ENCODE data around the gene PNCK. TPM values are rescaled to one million over a fixed set of nuclear protein-coding genes. Genes with fewer than 3 reads are reported as not detected.

Gene PNCK
- total RNA-seq, 1 donor from 2014 or later, result not detected

- peaks cover 12 to 24% (median 17%) of the 10 kb centered on the region in 3 donors for H3K27me3 ChIP-seq (ENCODE audit: control insufficient read depth in 3 of 3, insufficient read depth in 3 of 3, low read length in 3 of 3)
- H3K36me3 ChIP-seq (ENCODE audit: control insufficient read depth in 3 of 3, insufficient read depth in 3 of 3, low read length in 3 of 3), result no peaks in the 10 kb centered on the region
- peaks cover 0 to 4% (median 0%) of the 10 kb centered on the region in 3 donors for H3K4me1 ChIP-seq (ENCODE audit: control insufficient read depth in 3 of 3, insufficient read depth in 3 of 3, low read length in 3 of 3)
- H3K9me3 ChIP-seq (ENCODE audit: control insufficient read depth in 3 of 3, low read length in 3 of 3), result no peaks in the 10 kb centered on the region
- no peak overlapping the region for H3K27ac ChIP-seq (ENCODE audit: low read depth, low read length)
- H3K9ac ChIP-seq (ENCODE audit: low read depth in 1 of 3, low read length in 3 of 3), result no peak overlapping the region
- H3K4me3 ChIP-seq (ENCODE audit: low read length in 3 of 3), result no peak overlapping the region
Observed at GRCh38 chrX:153638041-153638371, 35.6 kb downstream of the PNCK start.

- Histone ChIP-seq H3K27ac (ENCODE audit: low read depth, low read length) (no peak overlapping the region), H3K27me3 (ENCODE audit: control insufficient read depth in 3 of 3, insufficient read depth in 3 of 3, low read length in 3 of 3) (peaks cover 7 to 20% (median 13%) of the 10 kb centered on the region in 3 donors), H3K36me3 (ENCODE audit: control insufficient read depth in 3 of 3, insufficient read depth in 3 of 3, low read length in 3 of 3) (no peaks in the 10 kb centered on the region), H3K4me1 (ENCODE audit: control insufficient read depth in 3 of 3, insufficient read depth in 3 of 3, low read length in 3 of 3) (no peaks in the 10 kb centered on the region), H3K4me3 (ENCODE audit: low read length in 3 of 3) (no peak overlapping the region), H3K9ac (ENCODE audit: low read depth in 1 of 3, low read length in 3 of 3) (no peak overlapping the region), H3K9me3 (ENCODE audit: control insufficient read depth in 3 of 3, low read length in 3 of 3) (no peaks in the 10 kb centered on the region)
Observed at GRCh38 chrX:153637121-153638040, 36.2 kb downstream of the PNCK start.

- Histone ChIP-seq H3K4me3 (ENCODE audit: low read length in 3 of 3) (no peak overlapping the region), H3K9me3 (ENCODE audit: control insufficient read depth in 3 of 3, low read length in 3 of 3) (no peaks in the 10 kb centered on the region), H3K4me1 (ENCODE audit: control insufficient read depth in 3 of 3, insufficient read depth in 3 of 3, low read length in 3 of 3) (no peaks in the 10 kb centered on the region), H3K9ac (ENCODE audit: low read depth in 1 of 3, low read length in 3 of 3) (no peak overlapping the region), H3K27ac (ENCODE audit: low read depth, low read length) (no peak overlapping the region), H3K36me3 (ENCODE audit: control insufficient read depth in 3 of 3, insufficient read depth in 3 of 3, low read length in 3 of 3) (no peaks in the 10 kb centered on the region), H3K27me3 (ENCODE audit: control insufficient read depth in 3 of 3, insufficient read depth in 3 of 3, low read length in 3 of 3) (peaks cover 5 to 18% (median 10%) of the 10 kb centered on the region in 3 donors)
Observed at GRCh38 chrX:153636716-153637115, 36.9 kb downstream of the PNCK start.

GRCh38 chrX:153635788-153636668, 37.6 kb downstream of the PNCK start:
- Histone ChIP-seq H3K4me1 (ENCODE audit: control insufficient read depth in 3 of 3, insufficient read depth in 3 of 3, low read length in 3 of 3) (no peaks in the 10 kb centered on the region), H3K4me3 (ENCODE audit: low read length in 3 of 3) (no peak overlapping the region), H3K27ac (ENCODE audit: low read depth, low read length) (no peak overlapping the region), H3K36me3 (ENCODE audit: control insufficient read depth in 3 of 3, insufficient read depth in 3 of 3, low read length in 3 of 3) (no peaks in the 10 kb centered on the region), H3K27me3 (ENCODE audit: control insufficient read depth in 3 of 3, insufficient read depth in 3 of 3, low read length in 3 of 3) (peaks cover 0 to 11% (median 3%) of the 10 kb centered on the region in 3 donors), H3K9ac (ENCODE audit: low read depth in 1 of 3, low read length in 3 of 3) (no peak overlapping the region), H3K9me3 (ENCODE audit: control insufficient read depth in 3 of 3, low read length in 3 of 3) (no peaks in the 10 kb centered on the region)

GRCh38 chrX:153635388-153635787, 38.2 kb downstream of the PNCK start:
- no peaks in the 10 kb centered on the region for H3K36me3 ChIP-seq (ENCODE audit: control insufficient read depth in 3 of 3, insufficient read depth in 3 of 3, low read length in 3 of 3)
- no peak overlapping the region for H3K4me3 ChIP-seq (ENCODE audit: low read length in 3 of 3)
- peaks cover 0 to 5% (median 0%) of the 10 kb centered on the region in 3 donors for H3K27me3 ChIP-seq (ENCODE audit: control insufficient read depth in 3 of 3, insufficient read depth in 3 of 3, low read length in 3 of 3)
- H3K9ac ChIP-seq (ENCODE audit: low read depth in 1 of 3, low read length in 3 of 3), result no peak overlapping the region
- H3K4me1 ChIP-seq (ENCODE audit: control insufficient read depth in 3 of 3, insufficient read depth in 3 of 3, low read length in 3 of 3), result no peaks in the 10 kb centered on the region
- H3K9me3 ChIP-seq (ENCODE audit: control insufficient read depth in 3 of 3, low read length in 3 of 3), result no peaks in the 10 kb centered on the region
- no peak overlapping the region for H3K27ac ChIP-seq (ENCODE audit: low read depth, low read length)

- no peak overlapping the region for H3K4me3 ChIP-seq (ENCODE audit: low read length in 3 of 3)
- no peaks in the 10 kb centered on the region for H3K9me3 ChIP-seq (ENCODE audit: control insufficient read depth in 3 of 3, low read length in 3 of 3)
- no peak overlapping the region for H3K27ac ChIP-seq (ENCODE audit: low read depth, low read length)
- H3K27me3 ChIP-seq (ENCODE audit: control insufficient read depth in 3 of 3, insufficient read depth in 3 of 3, low read length in 3 of 3), result peaks cover 0 to 2% (median 0%) of the 10 kb centered on the region in 3 donors
- H3K36me3 ChIP-seq (ENCODE audit: control insufficient read depth in 3 of 3, insufficient read depth in 3 of 3, low read length in 3 of 3), result no peaks in the 10 kb centered on the region
- no peak overlapping the region for H3K9ac ChIP-seq (ENCODE audit: low read depth in 1 of 3, low read length in 3 of 3)
- H3K4me1 ChIP-seq (ENCODE audit: control insufficient read depth in 3 of 3, insufficient read depth in 3 of 3, low read length in 3 of 3), result no peaks in the 10 kb centered on the region
Observed at GRCh38 chrX:153634832-153635231, 38.8 kb downstream of the PNCK start.

- Histone ChIP-seq H3K27me3 (ENCODE audit: control insufficient read depth in 3 of 3, insufficient read depth in 3 of 3, low read length in 3 of 3) (peaks cover 0 to 2% (median 0%) of the 10 kb centered on the region in 3 donors), H3K9ac (ENCODE audit: low read depth in 1 of 3, low read length in 3 of 3) (no peak overlapping the region), H3K27ac (ENCODE audit: low read depth, low read length) (no peak overlapping the region), H3K4me3 (ENCODE audit: low read length in 3 of 3) (no peak overlapping the region), H3K9me3 (ENCODE audit: control insufficient read depth in 3 of 3, low read length in 3 of 3) (no peaks in the 10 kb centered on the region), H3K36me3 (ENCODE audit: control insufficient read depth in 3 of 3, insufficient read depth in 3 of 3, low read length in 3 of 3) (no peaks in the 10 kb centered on the region), H3K4me1 (ENCODE audit: control insufficient read depth in 3 of 3, insufficient read depth in 3 of 3, low read length in 3 of 3) (no peaks in the 10 kb centered on the region)
Observed at GRCh38 chrX:153634236-153634635, 39.4 kb downstream of the PNCK start.

GRCh38 chrX:153633607-153634180, 39.9 kb downstream of the PNCK start:
- Histone ChIP-seq H3K9me3 (ENCODE audit: control insufficient read depth in 3 of 3, low read length in 3 of 3) (no peaks in the 10 kb centered on the region), H3K27me3 (ENCODE audit: control insufficient read depth in 3 of 3, insufficient read depth in 3 of 3, low read length in 3 of 3) (peaks cover 0 to 5% (median 0%) of the 10 kb centered on the region in 3 donors), H3K27ac (ENCODE audit: low read depth, low read length) (no peak overlapping the region), H3K36me3 (ENCODE audit: control insufficient read depth in 3 of 3, insufficient read depth in 3 of 3, low read length in 3 of 3) (no peaks in the 10 kb centered on the region), H3K4me1 (ENCODE audit: control insufficient read depth in 3 of 3, insufficient read depth in 3 of 3, low read length in 3 of 3) (no peaks in the 10 kb centered on the region), H3K4me3 (ENCODE audit: low read length in 3 of 3) (no peak overlapping the region), H3K9ac (ENCODE audit: low read depth in 1 of 3, low read length in 3 of 3) (no peak overlapping the region)

- no peaks in the 10 kb centered on the region for H3K4me1 ChIP-seq (ENCODE audit: control insufficient read depth in 3 of 3, insufficient read depth in 3 of 3, low read length in 3 of 3)
- no peaks in the 10 kb centered on the region for H3K9me3 ChIP-seq (ENCODE audit: control insufficient read depth in 3 of 3, low read length in 3 of 3)
- H3K36me3 ChIP-seq (ENCODE audit: control insufficient read depth in 3 of 3, insufficient read depth in 3 of 3, low read length in 3 of 3), result no peaks in the 10 kb centered on the region
- H3K27me3 ChIP-seq (ENCODE audit: control insufficient read depth in 3 of 3, insufficient read depth in 3 of 3, low read length in 3 of 3), result peaks cover 0 to 7% (median 0%) of the 10 kb centered on the region in 3 donors
- no peak overlapping the region for H3K4me3 ChIP-seq (ENCODE audit: low read length in 3 of 3)
- H3K9ac ChIP-seq (ENCODE audit: low read depth in 1 of 3, low read length in 3 of 3), result no peak overlapping the region
- no peak overlapping the region for H3K27ac ChIP-seq (ENCODE audit: low read depth, low read length)
Observed at GRCh38 chrX:153633048-153633447, 40.6 kb downstream of the PNCK start.

All from skeletal muscle tissue (tissue), 4 donors.